NCI-H1436 (cell line): Measurements from ENCODE around the gene JMJD1C.
"Not testable (repeated sequence)": the region's sequence is repeated elsewhere in the genome, so short reads cannot be mapped to it uniquely, and the experiment has no call there.

Experiments
- DNase-seq: peaks from one replicate; lab custom pipeline; 2025; lab: John Stamatoyannopoulos, UW

Gene JMJD1C

GRCh38 chr10:63283901-63284300, 181.9 kb downstream of the JMJD1C start:
- DNase-seq = not testable (repeated sequence)

- no peak for DNase-seq
These were observed 182.7 kb downstream of the JMJD1C start for GRCh38 chr10:63283093-63283492.

DNA sequence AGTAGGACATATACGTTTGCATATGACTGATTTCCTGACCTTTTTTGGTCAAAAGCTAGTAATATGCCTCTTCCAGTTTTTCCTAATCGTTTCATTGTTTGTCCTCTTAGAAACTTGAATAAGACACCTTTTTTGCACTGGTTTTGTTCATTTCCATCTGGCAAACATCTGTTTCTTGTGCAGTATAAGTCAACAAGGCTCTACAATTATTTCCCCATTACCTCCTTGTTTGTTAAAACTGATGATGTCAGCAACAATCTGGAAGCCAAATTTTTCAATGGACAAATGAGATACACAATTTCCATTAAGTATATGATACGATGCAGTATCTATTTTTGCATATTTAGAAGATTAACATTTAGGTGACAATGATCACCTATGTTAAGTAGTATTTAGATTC, 183.8 kb downstream of the JMJD1C start:
- no peak for DNase-seq

GRCh38 chr10:63280386-63280785, 185.4 kb downstream of the JMJD1C start:
- DNase-seq = no peak

- no peak for DNase-seq
These were observed 190.7 kb downstream of the JMJD1C start for GRCh38 chr10:63275094-63275493.

GRCh38 chr10:63273577-63273976, 192.2 kb downstream of the JMJD1C start:
- no peak for DNase-seq

DNA sequence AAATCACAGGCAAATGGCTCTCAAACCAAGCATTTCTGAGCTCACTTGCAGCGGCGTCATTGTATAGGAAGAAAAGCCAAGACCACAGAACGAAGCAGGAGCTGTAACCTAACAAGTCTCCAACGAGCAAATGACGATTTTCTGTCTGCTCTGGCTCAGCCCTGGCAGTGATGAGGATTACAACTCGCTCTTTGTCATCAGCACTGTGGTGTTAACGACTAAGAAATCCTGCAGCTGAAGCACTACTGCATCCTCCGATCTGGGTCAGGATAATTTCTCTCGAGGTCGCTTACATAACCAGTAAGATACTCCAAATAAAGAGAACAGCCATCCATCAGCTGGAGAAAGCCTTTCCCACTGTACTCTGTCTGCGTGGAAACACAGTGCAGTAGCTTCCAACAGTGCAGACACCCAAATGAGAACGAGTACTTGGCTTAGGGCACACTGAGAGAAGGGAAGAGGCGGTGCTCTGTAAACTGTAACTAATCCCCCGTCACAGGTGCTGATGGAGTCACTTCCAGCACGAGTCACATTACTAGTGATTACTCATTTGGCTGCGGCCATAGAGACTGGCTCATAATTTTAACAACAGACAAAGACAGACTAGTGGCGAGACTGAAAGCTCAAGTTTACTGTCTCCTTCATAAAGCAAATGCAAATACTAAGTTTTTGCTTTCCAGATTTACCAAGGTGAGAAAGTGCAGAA, 196.8 kb downstream of the JMJD1C start:
- peak; percentile 84 for DNase-seq

DNA sequence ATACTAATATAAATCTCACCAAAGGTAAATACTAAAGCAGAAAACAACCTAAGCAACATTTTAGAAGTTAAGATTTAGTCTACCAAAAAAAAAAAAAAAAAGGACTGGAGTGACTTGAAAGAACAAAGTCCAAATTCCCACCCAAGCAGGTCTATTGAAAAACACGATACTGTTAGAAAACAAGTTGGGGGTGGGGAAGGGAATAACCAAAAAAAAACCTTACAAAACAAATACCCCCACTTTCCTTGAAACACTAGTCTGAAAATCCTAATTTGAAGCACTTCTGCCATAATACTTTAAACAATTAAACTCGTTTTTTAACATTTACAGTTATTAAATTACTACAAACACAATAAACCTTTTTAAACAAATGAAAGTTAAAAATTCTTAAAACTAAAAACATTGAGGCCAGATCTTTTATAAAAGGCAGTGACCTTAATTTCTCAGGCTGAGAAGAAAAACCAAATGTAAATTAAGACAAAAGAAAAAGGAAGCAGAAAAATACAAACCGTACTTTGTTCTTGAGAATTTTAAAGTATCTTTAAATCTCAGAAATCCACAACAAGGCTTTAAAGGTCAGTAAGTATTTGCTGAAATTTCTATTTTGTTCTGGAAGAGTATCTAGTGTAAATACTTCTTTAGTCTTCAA, 197.5 kb downstream of the JMJD1C start:
- DNase-seq = no peak

DNA sequence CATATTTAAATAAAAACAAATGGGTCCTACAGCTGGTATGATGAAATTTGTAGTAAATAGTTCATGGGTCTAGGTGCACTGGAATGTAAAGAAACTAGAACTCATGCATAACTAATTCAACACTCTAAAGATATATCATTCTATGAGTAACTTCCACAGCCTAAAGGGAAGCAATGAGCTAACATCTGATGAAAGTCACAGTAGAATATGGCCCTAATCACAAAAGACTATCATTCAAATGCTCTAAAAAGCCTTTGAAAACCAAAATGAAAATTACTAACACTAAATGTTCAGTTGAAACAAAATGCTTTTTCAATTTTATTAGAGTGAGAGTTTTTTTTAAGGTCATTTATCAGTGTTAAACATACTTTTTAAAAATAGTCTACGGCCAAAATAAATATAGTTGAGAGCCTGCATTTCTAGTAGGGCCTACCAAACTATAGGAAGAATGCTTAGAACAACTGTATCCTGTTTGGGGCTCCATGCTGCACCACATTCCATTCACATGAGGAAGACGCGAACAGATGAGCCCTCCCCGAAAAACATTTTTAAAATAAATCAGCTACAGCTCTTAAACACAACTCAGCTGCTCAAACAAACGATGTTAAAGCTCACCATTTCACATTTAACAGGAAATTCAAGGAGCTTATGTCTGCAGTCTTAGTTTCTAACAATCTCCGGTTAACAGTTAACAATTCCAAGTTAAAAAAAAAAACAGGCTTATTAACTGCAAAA, 198.2 kb downstream of the JMJD1C start:
- DNase-seq = no peak

GRCh38 chr10:63266391-63267316, 199.1 kb downstream of the JMJD1C start:
- DNase-seq = no peak

GRCh38 chr10:63265683-63266235, 200.0 kb downstream of the JMJD1C start:
- DNase-seq = no peak

- DNase-seq = no peak
These were observed 200.6 kb downstream of the JMJD1C start for GRCh38 chr10:63265222-63265617.

DNA sequence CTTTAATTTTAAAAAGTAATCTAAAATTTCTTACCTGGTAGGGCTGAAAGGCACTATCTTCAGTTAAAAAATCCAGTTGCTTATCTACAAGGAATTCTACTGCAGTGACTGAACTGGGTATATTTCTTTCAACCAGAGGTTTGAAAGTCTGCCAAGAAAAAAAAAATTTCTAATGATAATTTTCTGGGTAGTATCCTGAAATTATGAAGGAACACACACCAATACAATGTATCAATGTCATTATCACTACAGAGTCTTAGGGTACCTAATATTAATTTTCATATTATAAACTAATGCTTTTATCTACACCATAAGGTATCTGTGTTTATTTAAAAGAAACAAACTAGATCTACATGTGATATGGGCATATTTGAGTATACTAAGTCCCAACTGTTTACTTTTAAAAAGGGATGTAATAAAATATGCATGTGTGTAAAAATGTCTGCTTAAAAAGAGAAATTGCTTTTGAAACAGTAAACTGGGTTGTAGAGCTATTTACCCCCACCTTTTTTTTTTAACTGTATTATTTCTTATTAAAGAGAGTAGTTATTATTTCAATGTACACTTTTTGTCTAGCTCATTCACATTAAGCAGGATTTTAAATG, 201.1 kb downstream of the JMJD1C start:
- DNase-seq = no peak

- no peak for DNase-seq
These were observed 203.2 kb downstream of the JMJD1C start for GRCh38 chr10:63262430-63263073.

- no peak for DNase-seq
These were observed 204.3 kb downstream of the JMJD1C start for GRCh38 chr10:63261496-63261895.

GRCh38 chr10:63260860-63261251, 204.9 kb downstream of the JMJD1C start:
- DNase-seq = no peak

DNA sequence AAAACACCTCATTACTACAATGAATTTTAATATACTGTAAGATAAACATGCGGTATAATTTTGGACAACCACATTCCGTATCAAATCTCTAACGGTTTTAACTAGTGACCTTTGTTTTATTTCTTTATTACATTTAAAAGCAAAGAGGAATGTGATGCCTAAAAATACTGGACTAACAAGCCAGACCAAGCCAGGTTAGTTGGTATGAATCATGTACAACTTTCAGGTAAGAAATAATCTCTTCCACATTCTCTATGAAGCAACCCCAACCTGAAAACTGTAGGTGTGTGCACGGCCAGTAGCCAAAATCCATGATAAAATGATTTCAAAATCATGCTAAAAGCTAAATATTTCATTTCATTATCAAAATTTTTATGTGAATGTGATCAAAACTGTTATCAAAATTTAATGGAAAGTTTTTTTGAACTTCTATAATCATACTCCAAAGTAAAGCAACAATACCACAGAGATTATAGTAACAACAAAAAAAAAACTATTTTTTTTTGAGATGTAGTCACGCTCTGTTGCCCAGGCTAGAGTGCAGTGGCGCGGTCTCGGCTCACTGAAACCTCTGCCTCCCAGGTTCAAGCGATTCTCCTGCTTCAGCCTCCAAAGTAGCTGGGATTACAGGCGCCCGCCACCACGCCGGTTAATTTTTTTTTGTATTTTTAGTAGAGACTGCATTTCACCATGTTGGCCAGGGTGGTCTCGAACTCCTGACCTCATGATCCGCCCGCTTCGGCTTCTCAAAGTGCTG, 205.5 kb downstream of the JMJD1C start:
- no peak for DNase-seq

- no peak for DNase-seq
These were observed 206.7 kb downstream of the JMJD1C start for GRCh38 chr10:63258920-63259678.

DNA sequence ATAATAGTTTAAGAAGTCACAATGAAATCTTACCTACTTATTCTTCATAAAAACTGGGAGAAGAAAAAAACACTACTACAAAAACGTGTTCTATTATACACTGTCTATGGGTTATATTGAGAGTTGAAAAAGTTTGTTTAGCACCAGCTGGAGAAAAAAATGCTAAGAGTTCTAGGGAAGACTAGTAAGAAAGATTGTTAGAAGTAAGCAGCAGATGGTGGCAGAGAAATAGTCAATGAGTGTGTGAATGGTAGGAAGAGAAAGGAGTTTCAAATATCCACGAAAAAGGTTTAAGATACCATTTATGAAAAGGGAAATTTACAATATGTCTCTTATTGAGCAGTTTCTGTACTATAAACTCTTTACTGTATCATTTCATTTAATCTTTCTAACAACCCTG, 208.0 kb downstream of the JMJD1C start:
- no peak for DNase-seq
